HCT116 (cell line): ENCODE measurements around the gene CCN5.

ENCODE experiments used
- CEBPB ChIP-seq: IDR thresholded peaks from 2 replicates; pipeline ENCODE4 v1.6.1; 2012; ENCODE audit warnings: low read depth
- EZH2 ChIP-seq: fragments of 200-600 bp; sonication (generic); IDR thresholded peaks from 2 replicates; pipeline ENCODE4 v1.6.1; 2017; ENCODE audit warnings: antibody characterized with exemption, mixed run types
- FOSL1 ChIP-seq: IDR thresholded peaks from 2 replicates; pipeline ENCODE4 v1.6.1; 2012; ENCODE audit warnings: low read depth
- POLR2A ChIP-seq: IDR thresholded peaks from 2 replicates; pipeline ENCODE4 v1.7.0; 2011; ENCODE audit warnings: borderline replicate concordance; ENCODE audit not compliant: insufficient read depth, insufficient read length; ENCODE audit errors: extremely low read depth
- POLR2AphosphoS5 ChIP-seq: IDR thresholded peaks from 2 replicates; pipeline ENCODE4 v1.6.1; 2011; ENCODE audit warnings: mild to moderate bottlenecking, low read depth, low read length, moderate library complexity
- REST ChIP-seq: IDR thresholded peaks from 2 replicates; pipeline ENCODE4 v1.6.1; 2012; ENCODE audit warnings: low read depth
- SP1 ChIP-seq: IDR thresholded peaks from 2 replicates; pipeline ENCODE4 v1.6.1; 2012; ENCODE audit warnings: low read depth
- SRF ChIP-seq: IDR thresholded peaks from 2 replicates; pipeline ENCODE4 v1.6.1; 2012; ENCODE audit warnings: low read depth
- ZNF274 ChIP-seq: fragments of 200-500 bp; sonication (Bioruptor generic); IDR thresholded peaks from 2 replicates; pipeline ENCODE4 v1.6.1; 2014; ENCODE audit warnings: mild to moderate bottlenecking, low read depth, low read length, inconsistent platforms
- TF ChIP-seq, protein P1 (sequence below): IDR thresholded peaks from 2 replicates; pipeline ENCODE4 v1.6.1; 2012
- TF ChIP-seq, protein P2 (sequence below), 3 experiments: fragments of 200-600 bp in 1 of 3; sonication (generic) in 1 of 3; IDR thresholded peaks in 2 of 3; conservative IDR thresholded peaks in 1 of 3; 2 replicates each; pipeline ENCODE4 v1.5.1; 2012 to 2017; ENCODE audit warnings: low read depth in 2 of 3, low read length in 2 of 3, antibody characterized with exemption in 1 of 3, borderline replicate concordance in 1 of 3, control low read depth in 1 of 3, mild to moderate bottlenecking in 1 of 3, mixed read lengths in 1 of 3, mixed run types in 1 of 3, moderate library complexity in 1 of 3; ENCODE audit not compliant: insufficient read depth in 1 of 3
- TF ChIP-seq, protein P3 (sequence below): IDR thresholded peaks from 2 replicates; pipeline ENCODE4 v1.6.1; 2012

- TF ChIP-seq, protein P1, sequence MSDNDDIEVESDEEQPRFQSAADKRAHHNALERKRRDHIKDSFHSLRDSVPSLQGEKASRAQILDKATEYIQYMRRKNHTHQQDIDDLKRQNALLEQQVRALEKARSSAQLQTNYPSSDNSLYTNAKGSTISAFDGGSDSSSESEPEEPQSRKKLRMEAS: no peak
- TF ChIP-seq POLR2AphosphoS5: no peak
- no peak for TF ChIP-seq SRF
- TF ChIP-seq EZH2: no peak
- TF ChIP-seq, protein P2, sequence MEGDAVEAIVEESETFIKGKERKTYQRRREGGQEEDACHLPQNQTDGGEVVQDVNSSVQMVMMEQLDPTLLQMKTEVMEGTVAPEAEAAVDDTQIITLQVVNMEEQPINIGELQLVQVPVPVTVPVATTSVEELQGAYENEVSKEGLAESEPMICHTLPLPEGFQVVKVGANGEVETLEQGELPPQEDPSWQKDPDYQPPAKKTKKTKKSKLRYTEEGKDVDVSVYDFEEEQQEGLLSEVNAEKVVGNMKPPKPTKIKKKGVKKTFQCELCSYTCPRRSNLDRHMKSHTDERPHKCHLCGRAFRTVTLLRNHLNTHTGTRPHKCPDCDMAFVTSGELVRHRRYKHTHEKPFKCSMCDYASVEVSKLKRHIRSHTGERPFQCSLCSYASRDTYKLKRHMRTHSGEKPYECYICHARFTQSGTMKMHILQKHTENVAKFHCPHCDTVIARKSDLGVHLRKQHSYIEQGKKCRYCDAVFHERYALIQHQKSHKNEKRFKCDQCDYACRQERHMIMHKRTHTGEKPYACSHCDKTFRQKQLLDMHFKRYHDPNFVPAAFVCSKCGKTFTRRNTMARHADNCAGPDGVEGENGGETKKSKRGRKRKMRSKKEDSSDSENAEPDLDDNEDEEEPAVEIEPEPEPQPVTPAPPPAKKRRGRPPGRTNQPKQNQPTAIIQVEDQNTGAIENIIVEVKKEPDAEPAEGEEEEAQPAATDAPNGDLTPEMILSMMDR (IDR thresholded peaks at IDR 0.05 in 2 of 3, conservative IDR thresholded peaks at IDR 0.05 in 1 of 3; ENCODE audit: borderline replicate concordance in 1 of 3, insufficient read depth in 1 of 3, low read depth in 2 of 3, low read length in 2 of 3): no peak
- no peak for TF ChIP-seq POLR2A
- no peak for TF ChIP-seq SP1
- TF ChIP-seq, protein P3, sequence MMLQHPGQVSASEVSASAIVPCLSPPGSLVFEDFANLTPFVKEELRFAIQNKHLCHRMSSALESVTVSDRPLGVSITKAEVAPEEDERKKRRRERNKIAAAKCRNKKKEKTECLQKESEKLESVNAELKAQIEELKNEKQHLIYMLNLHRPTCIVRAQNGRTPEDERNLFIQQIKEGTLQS: no peak
- TF ChIP-seq ZNF274: no peak
- TF ChIP-seq CEBPB: no peak
- TF ChIP-seq REST: peak; percentile 92
- TF ChIP-seq FOSL1: no peak
Measured at GRCh38 chr20:44776980-44777379, 61.8 kb downstream of the CCN5 start.
